ENCODE measurements around the gene ESPL1. TPM values are rescaled to one million over a fixed set of nuclear protein-coding genes. Genes with fewer than 3 reads are reported as not detected.

Gene ESPL1
- total RNA-seq, 1 experiment from 2014 or later = 61.4 TPM

DNA sequence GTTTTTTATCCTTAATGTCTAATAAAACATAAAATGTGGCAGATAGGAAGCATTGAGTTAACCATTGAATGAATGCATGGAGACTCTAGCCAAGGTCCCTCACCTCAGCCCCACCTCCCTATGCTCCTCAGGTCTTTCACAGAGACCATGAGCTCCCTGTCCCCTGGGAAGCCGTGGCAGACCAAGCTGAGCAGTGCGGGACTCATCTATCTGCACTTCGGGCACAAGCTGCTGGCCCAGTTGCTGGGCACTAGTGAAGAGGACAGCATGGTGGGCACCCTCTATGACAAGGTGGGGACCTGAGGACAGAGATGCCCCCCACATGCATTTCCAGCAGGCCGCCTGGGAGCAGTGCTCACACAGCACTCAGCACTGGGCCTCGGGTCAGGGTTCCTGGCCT lies 34.8 kb downstream of the ESPL1 start:
- Mint-ChIP-seq H3K4me3 (no peak overlapping the region; the same call in 1 of the 2 replicates), H3K36me3 (peaks cover 47% of the 10 kb centered on the region), H3K27me3 (ENCODE audit: low read depth) (no peaks in the 10 kb centered on the region), H3K9me3 (no peaks in the 10 kb centered on the region), H3K27ac (no peak overlapping the region), H3K4me1 (peaks cover 18% of the 10 kb centered on the region)
- ChIA-PET CTCF (interaction anchor here (1.0 to 2.1 kb wide), 4 partner anchors 18 to 91 kb away, joined by 3 to 16 read pairs (median 3); partner anchors contain the start of gene AAAS), POLR2A (interaction anchor here (0.5 kb wide), 1 partner anchor 1970 kb away, joined by 3 read pairs; no protein-coding TSS in a partner anchor)
- TF ChIP-seq TEAD1 (CRISPR knock-in tag; IDR thresholded peaks at IDR 0.05) (no peak), ZNF263 (CRISPR knock-in tag; IDR thresholded peaks at IDR 0.05; ENCODE audit: low read depth) (no peak), RELA (CRISPR knock-in tag; IDR thresholded peaks at IDR 0.05; ENCODE audit: borderline replicate concordance) (no peak), NFATC4 (CRISPR knock-in tag; IDR thresholded peaks at IDR 0.05) (no peak), ZNF317 (CRISPR knock-in tag; IDR thresholded peaks at IDR 0.05; ENCODE audit: borderline replicate concordance, low read depth) (no peak), MXD4 (CRISPR knock-in tag; IDR thresholded peaks at IDR 0.05; ENCODE audit: borderline replicate concordance) (no peak), FOXJ3 (CRISPR knock-in tag; IDR thresholded peaks at IDR 0.05; ENCODE audit: borderline replicate concordance) (no peak)
- TF ChIP-seq, protein P1, sequence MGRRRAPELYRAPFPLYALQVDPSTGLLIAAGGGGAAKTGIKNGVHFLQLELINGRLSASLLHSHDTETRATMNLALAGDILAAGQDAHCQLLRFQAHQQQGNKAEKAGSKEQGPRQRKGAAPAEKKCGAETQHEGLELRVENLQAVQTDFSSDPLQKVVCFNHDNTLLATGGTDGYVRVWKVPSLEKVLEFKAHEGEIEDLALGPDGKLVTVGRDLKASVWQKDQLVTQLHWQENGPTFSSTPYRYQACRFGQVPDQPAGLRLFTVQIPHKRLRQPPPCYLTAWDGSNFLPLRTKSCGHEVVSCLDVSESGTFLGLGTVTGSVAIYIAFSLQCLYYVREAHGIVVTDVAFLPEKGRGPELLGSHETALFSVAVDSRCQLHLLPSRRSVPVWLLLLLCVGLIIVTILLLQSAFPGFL (CRISPR knock-in tag; IDR thresholded peaks at IDR 0.05; ENCODE audit: borderline replicate concordance) = no peak
- TF ChIP-seq, protein P2, sequence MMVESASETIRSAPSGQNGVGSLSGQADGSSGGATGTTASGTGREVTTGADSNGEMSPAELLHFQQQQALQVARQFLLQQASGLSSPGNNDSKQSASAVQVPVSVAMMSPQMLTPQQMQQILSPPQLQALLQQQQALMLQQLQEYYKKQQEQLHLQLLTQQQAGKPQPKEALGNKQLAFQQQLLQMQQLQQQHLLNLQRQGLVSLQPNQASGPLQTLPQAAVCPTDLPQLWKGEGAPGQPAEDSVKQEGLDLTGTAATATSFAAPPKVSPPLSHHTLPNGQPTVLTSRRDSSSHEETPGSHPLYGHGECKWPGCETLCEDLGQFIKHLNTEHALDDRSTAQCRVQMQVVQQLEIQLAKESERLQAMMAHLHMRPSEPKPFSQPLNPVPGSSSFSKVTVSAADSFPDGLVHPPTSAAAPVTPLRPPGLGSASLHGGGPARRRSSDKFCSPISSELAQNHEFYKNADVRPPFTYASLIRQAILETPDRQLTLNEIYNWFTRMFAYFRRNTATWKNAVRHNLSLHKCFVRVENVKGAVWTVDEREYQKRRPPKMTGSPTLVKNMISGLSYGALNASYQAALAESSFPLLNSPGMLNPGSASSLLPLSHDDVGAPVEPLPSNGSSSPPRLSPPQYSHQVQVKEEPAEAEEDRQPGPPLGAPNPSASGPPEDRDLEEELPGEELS (CRISPR knock-in tag; IDR thresholded peaks at IDR 0.05) = no peak
- TF ChIP-seq, protein P3, sequence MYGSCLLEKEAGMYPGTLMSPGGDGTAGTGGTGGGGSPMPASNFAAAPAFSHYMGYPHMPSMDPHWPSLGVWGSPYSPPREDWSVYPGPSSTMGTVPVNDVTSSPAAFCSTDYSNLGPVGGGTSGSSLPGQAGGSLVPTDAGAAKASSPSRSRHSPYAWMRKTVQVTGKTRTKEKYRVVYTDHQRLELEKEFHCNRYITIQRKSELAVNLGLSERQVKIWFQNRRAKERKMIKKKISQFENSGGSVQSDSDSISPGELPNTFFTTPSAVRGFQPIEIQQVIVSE (CRISPR knock-in tag; IDR thresholded peaks at IDR 0.05; ENCODE audit: borderline replicate concordance) = no peak
- DNase-seq (ENCODE audit: low spot score) = no peak
- no peak for ATAC-seq

DNA sequence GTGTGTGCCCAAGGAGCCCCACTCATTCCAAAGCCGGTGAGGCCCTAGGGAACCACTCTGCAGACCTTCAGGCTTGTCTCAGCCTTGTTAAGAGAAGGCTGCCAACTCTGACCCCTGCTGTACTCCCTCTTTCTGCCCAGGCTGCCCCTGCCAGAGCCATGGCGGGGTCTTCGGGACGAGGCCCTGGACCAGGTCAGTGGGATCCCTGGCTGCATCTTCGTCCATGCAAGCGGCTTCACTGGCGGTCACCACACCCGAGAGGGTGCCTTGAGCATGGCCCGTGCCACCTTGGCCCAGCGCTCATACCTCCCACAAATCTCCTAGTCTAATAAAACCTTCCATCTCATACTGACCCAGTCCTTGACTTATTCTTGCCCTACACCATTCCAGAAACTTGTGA lies 38.7 kb downstream of the ESPL1 start:
- no peak for DNase-seq (ENCODE audit: low spot score)
- H3K4me3 Mint-ChIP-seq = no peak overlapping the region
- ChIA-PET POLR2A (no interaction called here), CTCF (no interaction called here)
- TF ChIP-seq, protein P4, sequence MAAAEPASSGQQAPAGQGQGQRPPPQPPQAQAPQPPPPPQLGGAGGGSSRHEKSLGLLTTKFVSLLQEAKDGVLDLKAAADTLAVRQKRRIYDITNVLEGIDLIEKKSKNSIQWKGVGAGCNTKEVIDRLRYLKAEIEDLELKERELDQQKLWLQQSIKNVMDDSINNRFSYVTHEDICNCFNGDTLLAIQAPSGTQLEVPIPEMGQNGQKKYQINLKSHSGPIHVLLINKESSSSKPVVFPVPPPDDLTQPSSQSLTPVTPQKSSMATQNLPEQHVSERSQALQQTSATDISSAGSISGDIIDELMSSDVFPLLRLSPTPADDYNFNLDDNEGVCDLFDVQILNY (CRISPR knock-in tag; IDR thresholded peaks at IDR 0.05) = no peak
- TF ChIP-seq HMGA2 (CRISPR knock-in tag; IDR thresholded peaks at IDR 0.05) (no peak), NFATC4 (CRISPR knock-in tag; IDR thresholded peaks at IDR 0.05) (no peak), ZNF671 (CRISPR knock-in tag; IDR thresholded peaks at IDR 0.05) (no peak), ZNF219 (CRISPR knock-in tag; IDR thresholded peaks at IDR 0.05; ENCODE audit: borderline replicate concordance) (no peak), IRF2 (CRISPR knock-in tag; IDR thresholded peaks at IDR 0.05; ENCODE audit: borderline replicate concordance, low read depth) (no peak), RORB (CRISPR knock-in tag; IDR thresholded peaks at IDR 0.05) (no peak), NR3C1 (CRISPR knock-in tag; conservative IDR thresholded peaks at IDR 0.05; ENCODE audit: low read depth) (no peak), PRRX2 (CRISPR knock-in tag; IDR thresholded peaks at IDR 0.05) (no peak), SOX15 (CRISPR knock-in tag; IDR thresholded peaks at IDR 0.05) (no peak), MXD4 (CRISPR knock-in tag; IDR thresholded peaks at IDR 0.05; ENCODE audit: borderline replicate concordance) (no peak), ZNF121 (CRISPR knock-in tag; IDR thresholded peaks at IDR 0.05) (no peak)
- TF ChIP-seq, protein P5, sequence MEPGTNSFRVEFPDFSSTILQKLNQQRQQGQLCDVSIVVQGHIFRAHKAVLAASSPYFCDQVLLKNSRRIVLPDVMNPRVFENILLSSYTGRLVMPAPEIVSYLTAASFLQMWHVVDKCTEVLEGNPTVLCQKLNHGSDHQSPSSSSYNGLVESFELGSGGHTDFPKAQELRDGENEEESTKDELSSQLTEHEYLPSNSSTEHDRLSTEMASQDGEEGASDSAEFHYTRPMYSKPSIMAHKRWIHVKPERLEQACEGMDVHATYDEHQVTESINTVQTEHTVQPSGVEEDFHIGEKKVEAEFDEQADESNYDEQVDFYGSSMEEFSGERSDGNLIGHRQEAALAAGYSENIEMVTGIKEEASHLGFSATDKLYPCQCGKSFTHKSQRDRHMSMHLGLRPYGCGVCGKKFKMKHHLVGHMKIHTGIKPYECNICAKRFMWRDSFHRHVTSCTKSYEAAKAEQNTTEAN (CRISPR knock-in tag; IDR thresholded peaks at IDR 0.05) = no peak
- TF ChIP-seq, protein P6, sequence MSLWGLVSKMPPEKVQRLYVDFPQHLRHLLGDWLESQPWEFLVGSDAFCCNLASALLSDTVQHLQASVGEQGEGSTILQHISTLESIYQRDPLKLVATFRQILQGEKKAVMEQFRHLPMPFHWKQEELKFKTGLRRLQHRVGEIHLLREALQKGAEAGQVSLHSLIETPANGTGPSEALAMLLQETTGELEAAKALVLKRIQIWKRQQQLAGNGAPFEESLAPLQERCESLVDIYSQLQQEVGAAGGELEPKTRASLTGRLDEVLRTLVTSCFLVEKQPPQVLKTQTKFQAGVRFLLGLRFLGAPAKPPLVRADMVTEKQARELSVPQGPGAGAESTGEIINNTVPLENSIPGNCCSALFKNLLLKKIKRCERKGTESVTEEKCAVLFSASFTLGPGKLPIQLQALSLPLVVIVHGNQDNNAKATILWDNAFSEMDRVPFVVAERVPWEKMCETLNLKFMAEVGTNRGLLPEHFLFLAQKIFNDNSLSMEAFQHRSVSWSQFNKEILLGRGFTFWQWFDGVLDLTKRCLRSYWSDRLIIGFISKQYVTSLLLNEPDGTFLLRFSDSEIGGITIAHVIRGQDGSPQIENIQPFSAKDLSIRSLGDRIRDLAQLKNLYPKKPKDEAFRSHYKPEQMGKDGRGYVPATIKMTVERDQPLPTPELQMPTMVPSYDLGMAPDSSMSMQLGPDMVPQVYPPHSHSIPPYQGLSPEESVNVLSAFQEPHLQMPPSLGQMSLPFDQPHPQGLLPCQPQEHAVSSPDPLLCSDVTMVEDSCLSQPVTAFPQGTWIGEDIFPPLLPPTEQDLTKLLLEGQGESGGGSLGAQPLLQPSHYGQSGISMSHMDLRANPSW (CRISPR knock-in tag; conservative IDR thresholded peaks at IDR 0.05; ENCODE audit: low read depth) = no peak
- TF ChIP-seq, protein P7, sequence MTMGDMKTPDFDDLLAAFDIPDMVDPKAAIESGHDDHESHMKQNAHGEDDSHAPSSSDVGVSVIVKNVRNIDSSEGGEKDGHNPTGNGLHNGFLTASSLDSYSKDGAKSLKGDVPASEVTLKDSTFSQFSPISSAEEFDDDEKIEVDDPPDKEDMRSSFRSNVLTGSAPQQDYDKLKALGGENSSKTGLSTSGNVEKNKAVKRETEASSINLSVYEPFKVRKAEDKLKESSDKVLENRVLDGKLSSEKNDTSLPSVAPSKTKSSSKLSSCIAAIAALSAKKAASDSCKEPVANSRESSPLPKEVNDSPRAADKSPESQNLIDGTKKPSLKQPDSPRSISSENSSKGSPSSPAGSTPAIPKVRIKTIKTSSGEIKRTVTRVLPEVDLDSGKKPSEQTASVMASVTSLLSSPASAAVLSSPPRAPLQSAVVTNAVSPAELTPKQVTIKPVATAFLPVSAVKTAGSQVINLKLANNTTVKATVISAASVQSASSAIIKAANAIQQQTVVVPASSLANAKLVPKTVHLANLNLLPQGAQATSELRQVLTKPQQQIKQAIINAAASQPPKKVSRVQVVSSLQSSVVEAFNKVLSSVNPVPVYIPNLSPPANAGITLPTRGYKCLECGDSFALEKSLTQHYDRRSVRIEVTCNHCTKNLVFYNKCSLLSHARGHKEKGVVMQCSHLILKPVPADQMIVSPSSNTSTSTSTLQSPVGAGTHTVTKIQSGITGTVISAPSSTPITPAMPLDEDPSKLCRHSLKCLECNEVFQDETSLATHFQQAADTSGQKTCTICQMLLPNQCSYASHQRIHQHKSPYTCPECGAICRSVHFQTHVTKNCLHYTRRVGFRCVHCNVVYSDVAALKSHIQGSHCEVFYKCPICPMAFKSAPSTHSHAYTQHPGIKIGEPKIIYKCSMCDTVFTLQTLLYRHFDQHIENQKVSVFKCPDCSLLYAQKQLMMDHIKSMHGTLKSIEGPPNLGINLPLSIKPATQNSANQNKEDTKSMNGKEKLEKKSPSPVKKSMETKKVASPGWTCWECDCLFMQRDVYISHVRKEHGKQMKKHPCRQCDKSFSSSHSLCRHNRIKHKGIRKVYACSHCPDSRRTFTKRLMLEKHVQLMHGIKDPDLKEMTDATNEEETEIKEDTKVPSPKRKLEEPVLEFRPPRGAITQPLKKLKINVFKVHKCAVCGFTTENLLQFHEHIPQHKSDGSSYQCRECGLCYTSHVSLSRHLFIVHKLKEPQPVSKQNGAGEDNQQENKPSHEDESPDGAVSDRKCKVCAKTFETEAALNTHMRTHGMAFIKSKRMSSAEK (CRISPR knock-in tag; IDR thresholded peaks at IDR 0.05; ENCODE audit: borderline replicate concordance) = no peak
- no peaks in the 10 kb centered on the region for H3K4me1 Mint-ChIP-seq
- H3K36me3 Mint-ChIP-seq = peaks cover 42% of the 10 kb centered on the region
- no peaks in the 10 kb centered on the region for H3K9me3 Mint-ChIP-seq
- no peak for ATAC-seq
- H3K27me3 Mint-ChIP-seq (ENCODE audit: low read depth) = no peaks in the 10 kb centered on the region
- no peak overlapping the region for H3K27ac Mint-ChIP-seq

Data from WTC11 (cell line).